Loucy (cell line): ENCODE results near the gene HAGH.

Experiments used
- H2AFZ ChIP-seq: fragments of 200-600 bp; sonication (generic); 2 replicates; pipeline ENCODE4 v1.6.0; 2016; ENCODE audit warnings: antibody characterized with exemption, mild to moderate bottlenecking, low read length, moderate library complexity
- H3F3A ChIP-seq: fragments of 200-600 bp; 2 replicates; pipeline ENCODE4 v1.6.0; 2016; ENCODE audit warnings: antibody characterized with exemption, low read depth, mild to moderate bottlenecking
- H3K27me3 ChIP-seq: fragments of 200-600 bp; sonication (generic); 2 replicates; pipeline ENCODE4 v1.6.1; 2014; ENCODE audit warnings: low read length, mild to moderate bottlenecking; ENCODE audit not compliant: insufficient read depth, poor library complexity, severe bottlenecking
- H3K36me3 ChIP-seq: fragments of 200-600 bp; sonication (generic); 2 replicates; pipeline ENCODE4 v1.6.1; 2016; ENCODE audit warnings: low read length; ENCODE audit not compliant: insufficient read depth
- H3K4me1 ChIP-seq: fragments of 200-600 bp; sonication (generic); 2 replicates; pipeline ENCODE4 v1.5.1; 2014; ENCODE audit warnings: low read length, mild to moderate bottlenecking; ENCODE audit not compliant: insufficient read depth, poor library complexity, severe bottlenecking
- H3K4me2 ChIP-seq: fragments of 200-600 bp; sonication (generic); 2 replicates; pipeline ENCODE4 v1.6.0; 2014; ENCODE audit warnings: antibody characterized with exemption, low read length, low read depth, mild to moderate bottlenecking; ENCODE audit not compliant: poor library complexity, severe bottlenecking
- H3K4me3 ChIP-seq: fragments of 200-600 bp; sonication (generic); 2 replicates; pipeline ENCODE4 v1.5.1; 2014; ENCODE audit warnings: low read length, mild to moderate bottlenecking, mixed read lengths; ENCODE audit not compliant: poor library complexity, severe bottlenecking
- H3K79me2 ChIP-seq: fragments of 200-600 bp; sonication (generic); 2 replicates; pipeline ENCODE4 v1.6.1; 2014; ENCODE audit warnings: low read length; ENCODE audit not compliant: insufficient read depth
- H3K9ac ChIP-seq: fragments of 200-600 bp; sonication (generic); 2 replicates; pipeline ENCODE4 v1.6.0; 2014; ENCODE audit warnings: mild to moderate bottlenecking, low read depth, low read length, moderate library complexity; ENCODE audit not compliant: poor library complexity, severe bottlenecking
- H3K9me2 ChIP-seq: fragments of 200-600 bp; sonication (generic); replicated peaks from 2 replicates; pipeline ENCODE4 v1.6.1; 2016; ENCODE audit warnings: low read depth, low read length, mixed read lengths
- H3K9me3 ChIP-seq: fragments of 200-600 bp; sonication (generic); 2 replicates; pipeline ENCODE4 v1.6.1; 2014; ENCODE audit warnings: mild to moderate bottlenecking, antibody characterized with exemption, low read length, low read depth; ENCODE audit not compliant: insufficient read depth
- H4K20me1 ChIP-seq: fragments of 200-600 bp; sonication (generic); 2 replicates; pipeline ENCODE4 v1.6.0; 2014; ENCODE audit warnings: antibody characterized with exemption, low read length, mild to moderate bottlenecking; ENCODE audit not compliant: insufficient read depth, poor library complexity, severe bottlenecking
- CTCF ChIP-seq: fragments of 200-600 bp; sonication (generic); conservative IDR thresholded peaks from 2 replicates; pipeline ENCODE4 v1.5.1; 2014; ENCODE audit warnings: mild to moderate bottlenecking, antibody characterized with exemption, low read length
- EZH2phosphoT487 ChIP-seq: fragments of 200-600 bp; IDR thresholded peaks from 2 replicates; pipeline ENCODE4 v1.6.1; 2018; ENCODE audit warnings: antibody characterized with exemption, mild to moderate bottlenecking, moderate library complexity, borderline replicate concordance

Gene HAGH

GRCh38 chr16:1766231-1766630 lies 60.4 kb downstream of the HAGH start:
- no peaks in the 10 kb centered on the region for H3F3A ChIP-seq
- no peaks in the 10 kb centered on the region for H3K36me3 ChIP-seq
- H3K4me1 ChIP-seq = no peaks in the 10 kb centered on the region
- no peaks in the 10 kb centered on the region; the same call in 1 of the 2 replicates for H3K79me2 ChIP-seq
- H2AFZ ChIP-seq = no peak overlapping the region
- TF ChIP-seq CTCF (no peak), EZH2phosphoT487 (no peak)
- no peaks in the 10 kb centered on the region for H3K27me3 ChIP-seq
- H3K9me2 ChIP-seq = no peaks in the 10 kb centered on the region
- no peaks in the 10 kb centered on the region for H3K9me3 ChIP-seq
- H3K9ac ChIP-seq = no peak overlapping the region
- H4K20me1 ChIP-seq = no peaks in the 10 kb centered on the region
- no peak overlapping the region for H3K4me3 ChIP-seq
- H3K4me2 ChIP-seq = no peak overlapping the region

- no peak overlapping the region for H3K4me2 ChIP-seq
- no peaks in the 10 kb centered on the region for H3K36me3 ChIP-seq
- no peaks in the 10 kb centered on the region for H3K4me1 ChIP-seq
- no peaks in the 10 kb centered on the region for H3K9me3 ChIP-seq
- no peak overlapping the region for H3K9ac ChIP-seq
- no peaks in the 10 kb centered on the region for H3K27me3 ChIP-seq
- H3K4me3 ChIP-seq = no peak overlapping the region
- H4K20me1 ChIP-seq = no peaks in the 10 kb centered on the region
- H3K79me2 ChIP-seq = no peaks in the 10 kb centered on the region; the same call in 1 of the 2 replicates
- H3K9me2 ChIP-seq = no peaks in the 10 kb centered on the region
- H2AFZ ChIP-seq = no peak overlapping the region
- H3F3A ChIP-seq = no peaks in the 10 kb centered on the region
- TF ChIP-seq EZH2phosphoT487 (no peak), CTCF (no peak)
These were observed 60.8 kb downstream of the HAGH start for GRCh38 chr16:1765826-1766225.

DNA sequence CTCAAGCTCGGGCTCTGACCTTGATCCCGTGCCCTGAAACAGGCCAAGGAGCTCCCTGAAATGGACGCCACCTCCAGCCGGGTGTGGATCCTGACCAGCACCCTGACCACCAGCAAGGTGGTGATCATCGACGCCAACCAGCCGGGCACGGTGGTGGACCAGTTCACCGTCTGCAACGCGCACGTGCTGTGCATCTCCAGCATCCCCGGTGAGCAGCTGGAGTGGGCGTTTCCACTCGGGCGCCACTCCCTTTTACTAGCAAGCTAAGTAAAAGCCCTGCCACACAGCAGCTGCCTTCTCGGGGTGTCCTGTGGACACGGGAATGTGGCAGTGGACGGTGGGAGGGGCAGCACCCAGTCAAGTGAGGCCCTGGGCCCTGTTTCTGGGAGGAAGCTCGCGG lies 61.7 kb downstream of the HAGH start:
- no peak overlapping the region for H2AFZ ChIP-seq
- TF ChIP-seq CTCF (no peak), EZH2phosphoT487 (no peak)
- H3K4me2 ChIP-seq = no peak overlapping the region
- no peaks in the 10 kb centered on the region for H3F3A ChIP-seq
- H4K20me1 ChIP-seq = no peaks in the 10 kb centered on the region
- no peaks in the 10 kb centered on the region for H3K9me2 ChIP-seq
- no peaks in the 10 kb centered on the region for H3K4me1 ChIP-seq
- H3K36me3 ChIP-seq = no peaks in the 10 kb centered on the region
- H3K4me3 ChIP-seq = no peak overlapping the region
- H3K9me3 ChIP-seq = no peaks in the 10 kb centered on the region
- H3K79me2 ChIP-seq = no peaks in the 10 kb centered on the region
- H3K27me3 ChIP-seq = no peaks in the 10 kb centered on the region
- no peak overlapping the region for H3K9ac ChIP-seq
